HepG2 (cell line): ENCODE results near the gene DCPS. TPM values are rescaled to one million over a fixed set of nuclear protein-coding genes. Genes with fewer than 3 reads are reported as not detected.

Experiments used
- ATAC-seq: fragments of 200-7000 bp; cut with Tn5 transposase; 3 replicates; pipeline ENCODE4 v1.9.1; 2020; ENCODE audit warnings: mild to moderate bottlenecking, moderate library complexity
- BruUV-seq: library from RNA; stranded (reverse); fragments of 400-500 nt; replicated peaks from 2 replicates; lab custom pipeline; 2021; lab: Mats Ljungman, UMichigan
- CTCF ChIA-PET: fragments of 300-600 bp; formaldehyde crosslinking; extraction: SDS; loops from one replicate; lab custom pipeline; 2021; ENCODE audit warnings: low total read pairs, inconsistent platforms, low intra/inter-chr PET ratio; lab: Yijun Ruan, JAX
- POLR2A ChIA-PET: fragments of 350-600 bp; sonication (Branson Sonifier 250); formaldehyde crosslinking; loops from one replicate; lab custom pipeline; 2020; ENCODE audit warnings: antibody characterized with exemption, inconsistent platforms; lab: Yijun Ruan, JAX
- DNase-seq: peaks from one replicate; pipeline ENCODE4 v3.0.0-alpha.2; 2015; ENCODE audit warnings: low spot score
- FAIRE-seq: peaks from 3 replicates; lab custom pipeline; 2011; peaks lifted over from hg19 to GRCh38; lab: Jason Lieb, UNC
- H2AFZ ChIP-seq: one replicate; pipeline ENCODE4 v1.6.1; 2011; ENCODE audit warnings: low read length, inconsistent platforms
- H3K27ac ChIP-seq: fragments of 300-600 bp; 3 replicates; pipeline ENCODE4 v1.8.0; 2011; ENCODE audit warnings: mixed run types, mild to moderate bottlenecking, mixed read lengths, low read length, inconsistent platforms; ENCODE audit not compliant: insufficient read depth; ENCODE audit errors: extremely low read length
- H3K27me3 ChIP-seq, 2 experiments: fragments of 200-600 bp in 1 of 2; 2 replicates in 1 of 2; 3 replicates in 1 of 2; pipeline versions ENCODE4 v1.6.0 to v1.8.0; 2011; ENCODE audit warnings: low read length in 2 of 2, mild to moderate bottlenecking in 2 of 2, moderate library complexity in 2 of 2, inconsistent platforms in 1 of 2; ENCODE audit not compliant: insufficient read depth in 2 of 2, control insufficient read depth in 1 of 2
- H3K36me3 ChIP-seq, 2 experiments: fragments of 200-600 bp in 1 of 2; replicated peaks in 1 of 2; 2 replicates in 1 of 2; 3 replicates in 1 of 2; pipeline versions ENCODE4 v1.5.1 to v1.8.0; 2011; ENCODE audit warnings: low read length in 2 of 2, inconsistent platforms in 1 of 2; ENCODE audit not compliant: insufficient read depth in 2 of 2, control insufficient read depth in 1 of 2
- H3K4me1 ChIP-seq: 2 replicates; pipeline ENCODE4 v1.5.1; 2012; ENCODE audit warnings: low read length, inconsistent platforms; ENCODE audit not compliant: insufficient read depth
- H3K4me2 ChIP-seq: 2 replicates; pipeline ENCODE4 v1.6.0; 2011; ENCODE audit warnings: low read depth, low read length, inconsistent platforms
- H3K4me3 ChIP-seq, 3 experiments: fragments of 200-600 bp in 1 of 3; sonication (generic), shearing (Covaris generic) in 1 of 3; replicated peaks in 1 of 3; 2 replicates each; pipeline ENCODE4 v1.5.1; 2011 to 2016; ENCODE audit warnings: low read length in 3 of 3, inconsistent platforms in 2 of 3, low read depth in 2 of 3, mild to moderate bottlenecking in 2 of 3, control low read depth in 1 of 3, mixed read lengths in 1 of 3; ENCODE audit not compliant: insufficient read depth in 1 of 3
- H3K79me2 ChIP-seq: one replicate; pipeline ENCODE4 v1.6.1; 2011; ENCODE audit warnings: low read length, inconsistent platforms; ENCODE audit not compliant: insufficient read depth
- H3K9ac ChIP-seq: 2 replicates; pipeline ENCODE4 v1.6.0; 2011; ENCODE audit warnings: mild to moderate bottlenecking, low read depth, low read length, inconsistent platforms; ENCODE audit not compliant: insufficient read depth
- H3K9me3 ChIP-seq: 2 replicates; pipeline ENCODE4 v1.5.1; 2012; ENCODE audit warnings: mild to moderate bottlenecking, low read length
- H4K20me1 ChIP-seq: 2 replicates; pipeline ENCODE4 v1.6.0; 2011; ENCODE audit warnings: inconsistent platforms, mild to moderate bottlenecking, low read length, moderate library complexity; ENCODE audit not compliant: insufficient read depth
- AGO2 ChIP-seq: fragments of 200-400 bp; formaldehyde crosslinking; optimal IDR thresholded peaks from 2 replicates; pipeline ENCODE3; 2017; ENCODE audit warnings: mild to moderate bottlenecking, low read depth, low read length, moderate library complexity
- BCLAF1 ChIP-seq: fragments of 450-650 bp; IDR thresholded peaks from 2 replicates; pipeline ENCODE4 v1.6.1; 2017; ENCODE audit warnings: mild to moderate bottlenecking
- GTF3A ChIP-seq: sonication (generic); formaldehyde crosslinking; conservative IDR thresholded peaks from 2 replicates; pipeline ENCODE4 v1.4.0; 2020; ENCODE audit warnings: mild to moderate bottlenecking, missing genetic modification reagents
- REXO4 ChIP-seq: sonication (generic); formaldehyde crosslinking; IDR thresholded peaks from 2 replicates; pipeline ENCODE4 v1.8.0; 2022; ENCODE audit warnings: missing genetic modification reagents, mild to moderate bottlenecking, borderline replicate concordance
- RFXAP ChIP-seq: sonication (generic); formaldehyde crosslinking; IDR thresholded peaks from 2 replicates; pipeline ENCODE4 v1.4.0; 2020; ENCODE audit warnings: missing genetic modification reagents, borderline replicate concordance
- ZBTB3 ChIP-seq: sonication (generic); formaldehyde crosslinking; IDR thresholded peaks from 2 replicates; pipeline ENCODE4 v1.4.0; 2020; ENCODE audit warnings: low read depth, mild to moderate bottlenecking, moderate library complexity, missing genetic modification reagents, borderline replicate concordance
- ZNF224 ChIP-seq: sonication (generic); formaldehyde crosslinking; IDR thresholded peaks from 2 replicates; pipeline ENCODE4 v1.5.0; 2020; ENCODE audit warnings: mild to moderate bottlenecking, missing genetic modification reagents
- ZNF33B ChIP-seq: sonication (generic); formaldehyde crosslinking; IDR thresholded peaks from 2 replicates; pipeline ENCODE4 v1.5.1; 2020; ENCODE audit warnings: mild to moderate bottlenecking, missing genetic modification reagents
- ZNF468 ChIP-seq: sonication (generic); formaldehyde crosslinking; IDR thresholded peaks from 2 replicates; pipeline ENCODE4 v1.8.0; 2022; ENCODE audit warnings: mild to moderate bottlenecking, moderate library complexity, missing genetic modification reagents
- ZNF7 ChIP-seq: IDR thresholded peaks from 2 replicates; pipeline ENCODE4 v1.6.1; 2016; ENCODE audit warnings: missing biosample characterization, missing genetic modification reagents
- ZNF781 ChIP-seq: sonication (generic); formaldehyde crosslinking; IDR thresholded peaks from 2 replicates; pipeline ENCODE4 v1.5.1; 2020; ENCODE audit warnings: borderline replicate concordance, mild to moderate bottlenecking, missing genetic modification reagents; ENCODE audit errors: not compliant biosample characterization
- WGBS: methylation state at CpG from one replicate; pipeline ENCODE4 v1.1.6; 2017; ENCODE audit warnings: low lambda C conversion rate; 5-methylcytosine and 5-hydroxymethylcytosine counted together
- in situ Hi-C: cut with HindIII; loops from 2 replicates; pipeline ENCODE4 v1.10.0; 2017; ENCODE audit warnings: low pct_unique_long_range_greater_than_20kb; ENCODE audit not compliant: extremely low pct_ligation_motif_present
- intact Hi-C: fragments of 100-400 bp; cut with micrococcal nuclease; formaldehyde crosslinking; loops from one replicate; pipeline ENCODE4 v1.10.0; 2022; ENCODE audit not compliant: unreplicated experiment
- polyA plus RNA-seq, 8 experiments: library from polyadenylated mRNA; depleted of rRNA in 3 of 8; stranded (reverse) in 7 of 8; unstranded in 1 of 8; fragments of >200 nt; fragmentation: Illumina TruSeq in 4 of 8; extraction: Trizol in 4 of 8; gene quantifications; 2 replicates each; pipeline versions ENCODE4 v1.2.1 to v1.2.3, GENCODE V29; 2011 to 2016; ENCODE audit warnings: low read depth in 4 of 8, missing spikeins in 1 of 8, mixed read lengths in 1 of 8; ENCODE audit not compliant: insufficient read depth in 1 of 8
- total RNA-seq, 5 experiments: library from RNA; depleted of rRNA; stranded (reverse); fragments of >200 nt; fragmentation: Illumina TruSeq; extraction: Trizol; gene quantifications; 2 replicates each; pipeline ENCODE4 v1.2.3, GENCODE V29; 2016; ENCODE audit warnings: low read depth in 1 of 5
- TF ChIP-seq, protein P1 (sequence below): sonication (generic); formaldehyde crosslinking; IDR thresholded peaks from 2 replicates; pipeline ENCODE4 v1.4.0; 2020; ENCODE audit warnings: missing genetic modification reagents
- TF ChIP-seq, protein P2 (sequence below): sonication (generic); formaldehyde crosslinking; IDR thresholded peaks from 2 replicates; pipeline ENCODE4 v1.4.0; 2020; ENCODE audit warnings: missing genetic modification reagents, mild to moderate bottlenecking, borderline replicate concordance

DCPS gene
- total and polyA plus RNA-seq, 2 of the 13 experiments (the other 11 are each of a cell fraction or from before 2014, with no cell fraction given) = 21.9 to 22.5 TPM

- TF ChIP-seq RFXAP (CRISPR knock-in tag) = no peak
- TF ChIP-seq BCLAF1 = no peak
- no peak for TF ChIP-seq AGO2
- no peak for TF ChIP-seq GTF3A
- TF ChIP-seq, protein P1, sequence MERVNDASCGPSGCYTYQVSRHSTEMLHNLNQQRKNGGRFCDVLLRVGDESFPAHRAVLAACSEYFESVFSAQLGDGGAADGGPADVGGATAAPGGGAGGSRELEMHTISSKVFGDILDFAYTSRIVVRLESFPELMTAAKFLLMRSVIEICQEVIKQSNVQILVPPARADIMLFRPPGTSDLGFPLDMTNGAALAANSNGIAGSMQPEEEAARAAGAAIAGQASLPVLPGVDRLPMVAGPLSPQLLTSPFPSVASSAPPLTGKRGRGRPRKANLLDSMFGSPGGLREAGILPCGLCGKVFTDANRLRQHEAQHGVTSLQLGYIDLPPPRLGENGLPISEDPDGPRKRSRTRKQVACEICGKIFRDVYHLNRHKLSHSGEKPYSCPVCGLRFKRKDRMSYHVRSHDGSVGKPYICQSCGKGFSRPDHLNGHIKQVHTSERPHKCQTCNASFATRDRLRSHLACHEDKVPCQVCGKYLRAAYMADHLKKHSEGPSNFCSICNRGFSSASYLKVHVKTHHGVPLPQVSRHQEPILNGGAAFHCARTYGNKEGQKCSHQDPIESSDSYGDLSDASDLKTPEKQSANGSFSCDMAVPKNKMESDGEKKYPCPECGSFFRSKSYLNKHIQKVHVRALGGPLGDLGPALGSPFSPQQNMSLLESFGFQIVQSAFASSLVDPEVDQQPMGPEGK (CRISPR knock-in tag) = no peak
- TF ChIP-seq ZNF468 = no peak
Measured at GRCh38 chr11:126332221-126332711, 28.4 kb downstream of the DCPS start (continued).

- FAIRE-seq = no peak
- no peak for ATAC-seq
- H3K79me2 ChIP-seq = no peaks in the 10 kb centered on the region
Measured at GRCh38 chr11:126333142-126333541, 29.3 kb downstream of the DCPS start.

More at GRCh38 chr11:126333142-126333541, 29.3 kb downstream of the DCPS start:
- Histone ChIP-seq H3K9ac (no peak overlapping the region), H3K4me1 (peaks cover 29% of the 10 kb centered on the region), H3K36me3 (peaks cover 4 to 14% of the 10 kb centered on the region in 2 experiments; a peak in 3 of 5 replicates), H4K20me1 (no peaks in the 10 kb centered on the region), H3K4me3 (no peak overlapping the region), H3K9me3 (no peaks in the 10 kb centered on the region), H3K27me3 (no peaks in the 10 kb centered on the region), H2AFZ (no peak overlapping the region), H3K27ac (no peak overlapping the region), H3K4me2 (no peak overlapping the region)
- TF ChIP-seq ZNF33B (CRISPR knock-in tag) (no peak), ZNF7 (CRISPR knock-in tag) (no peak), ZBTB3 (no peak), ZNF781 (CRISPR knock-in tag) (no peak), REXO4 (CRISPR knock-in tag) (no peak), ZNF224 (CRISPR knock-in tag) (no peak)
- TF ChIP-seq, protein P2, sequence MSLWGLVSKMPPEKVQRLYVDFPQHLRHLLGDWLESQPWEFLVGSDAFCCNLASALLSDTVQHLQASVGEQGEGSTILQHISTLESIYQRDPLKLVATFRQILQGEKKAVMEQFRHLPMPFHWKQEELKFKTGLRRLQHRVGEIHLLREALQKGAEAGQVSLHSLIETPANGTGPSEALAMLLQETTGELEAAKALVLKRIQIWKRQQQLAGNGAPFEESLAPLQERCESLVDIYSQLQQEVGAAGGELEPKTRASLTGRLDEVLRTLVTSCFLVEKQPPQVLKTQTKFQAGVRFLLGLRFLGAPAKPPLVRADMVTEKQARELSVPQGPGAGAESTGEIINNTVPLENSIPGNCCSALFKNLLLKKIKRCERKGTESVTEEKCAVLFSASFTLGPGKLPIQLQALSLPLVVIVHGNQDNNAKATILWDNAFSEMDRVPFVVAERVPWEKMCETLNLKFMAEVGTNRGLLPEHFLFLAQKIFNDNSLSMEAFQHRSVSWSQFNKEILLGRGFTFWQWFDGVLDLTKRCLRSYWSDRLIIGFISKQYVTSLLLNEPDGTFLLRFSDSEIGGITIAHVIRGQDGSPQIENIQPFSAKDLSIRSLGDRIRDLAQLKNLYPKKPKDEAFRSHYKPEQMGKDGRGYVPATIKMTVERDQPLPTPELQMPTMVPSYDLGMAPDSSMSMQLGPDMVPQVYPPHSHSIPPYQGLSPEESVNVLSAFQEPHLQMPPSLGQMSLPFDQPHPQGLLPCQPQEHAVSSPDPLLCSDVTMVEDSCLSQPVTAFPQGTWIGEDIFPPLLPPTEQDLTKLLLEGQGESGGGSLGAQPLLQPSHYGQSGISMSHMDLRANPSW (CRISPR knock-in tag) = no peak
- BruUV-seq = no TSS peak
- POLR2A ChIA-PET = no interaction called here
- CTCF ChIA-PET = no interaction called here
- WGBS = 95% methylated on average over 7 of the region's 7 CpGs
- in situ Hi-C loops (no loop called here), intact Hi-C loops (no loop called here)
- no peak for DNase-seq
